HG02852 (cell line): ENCODE results near the gene SDK1.
"Not testable (repeated sequence)": the region's sequence is repeated elsewhere in the genome, so short reads cannot be mapped to it uniquely, and the experiment has no call there.

Experiments used
- ATAC-seq: cut with Tn5 transposase; IDR thresholded peaks from one replicate; pipeline ENCODE4 v1.9.1; 2021; ENCODE audit warnings: mild to moderate bottlenecking, moderate library complexity; ENCODE audit not compliant: unreplicated experiment

The SDK1 gene

DNA sequence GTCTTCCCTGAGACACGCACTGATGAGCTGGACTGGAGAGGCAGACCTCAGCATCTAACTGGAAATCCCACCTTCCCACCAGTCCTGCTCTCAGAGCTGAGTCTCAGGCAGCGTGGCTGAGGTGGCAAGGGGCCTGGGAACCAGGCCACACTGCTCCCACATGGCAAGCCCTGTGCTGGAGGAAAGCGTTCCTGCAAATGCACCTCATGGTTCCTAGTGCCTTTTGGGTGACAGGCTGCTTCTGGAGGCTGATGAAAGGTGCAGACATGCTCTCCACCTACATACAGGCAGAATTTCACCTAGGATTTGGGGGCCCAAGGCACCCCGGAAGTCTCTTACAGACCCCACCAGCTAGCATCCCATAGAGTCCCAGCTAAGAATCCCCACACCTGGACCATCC, 948.2 kb downstream of the SDK1 start:
- ATAC-seq = no peak

DNA sequence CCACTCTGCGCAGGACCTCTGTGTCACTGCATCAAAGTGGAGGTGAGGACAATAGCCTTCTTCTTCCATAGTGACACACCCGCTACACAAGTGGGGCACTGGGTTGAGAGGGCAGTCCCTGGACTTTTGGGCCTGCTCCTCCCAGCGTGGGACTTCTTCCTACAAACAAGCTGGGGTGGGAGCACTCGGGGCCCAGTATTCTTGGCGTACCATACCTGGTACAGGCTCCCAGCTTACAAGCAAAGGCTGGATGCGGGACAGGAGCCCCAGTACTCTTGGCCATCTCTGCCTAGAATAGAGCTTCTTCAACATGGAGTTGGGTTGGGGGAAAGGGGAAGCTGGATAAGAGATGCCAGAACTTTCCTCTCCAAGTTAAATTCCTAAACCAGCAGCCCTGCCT, 954.3 kb downstream of the SDK1 start:
- no peak for ATAC-seq

DNA sequence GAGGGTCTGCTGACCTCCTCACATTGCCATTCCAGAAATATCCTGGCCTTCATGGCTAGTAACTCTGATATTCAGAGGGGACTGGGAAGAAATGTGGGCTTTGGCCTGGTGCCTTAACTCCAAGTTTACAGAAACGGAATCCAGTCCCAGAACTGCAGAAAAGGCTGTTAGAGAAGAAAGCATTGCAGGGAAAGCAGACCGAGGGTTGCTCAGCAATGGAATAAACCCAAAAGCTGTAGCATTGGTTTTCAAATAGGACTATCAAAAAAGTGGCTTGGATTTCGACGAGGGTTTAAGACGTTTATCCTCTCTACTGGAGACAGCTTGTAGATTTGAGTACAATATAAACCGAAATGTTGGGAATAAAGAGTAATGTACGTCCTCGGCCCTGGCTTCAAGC, 955.2 kb downstream of the SDK1 start:
- no peak for ATAC-seq

DNA sequence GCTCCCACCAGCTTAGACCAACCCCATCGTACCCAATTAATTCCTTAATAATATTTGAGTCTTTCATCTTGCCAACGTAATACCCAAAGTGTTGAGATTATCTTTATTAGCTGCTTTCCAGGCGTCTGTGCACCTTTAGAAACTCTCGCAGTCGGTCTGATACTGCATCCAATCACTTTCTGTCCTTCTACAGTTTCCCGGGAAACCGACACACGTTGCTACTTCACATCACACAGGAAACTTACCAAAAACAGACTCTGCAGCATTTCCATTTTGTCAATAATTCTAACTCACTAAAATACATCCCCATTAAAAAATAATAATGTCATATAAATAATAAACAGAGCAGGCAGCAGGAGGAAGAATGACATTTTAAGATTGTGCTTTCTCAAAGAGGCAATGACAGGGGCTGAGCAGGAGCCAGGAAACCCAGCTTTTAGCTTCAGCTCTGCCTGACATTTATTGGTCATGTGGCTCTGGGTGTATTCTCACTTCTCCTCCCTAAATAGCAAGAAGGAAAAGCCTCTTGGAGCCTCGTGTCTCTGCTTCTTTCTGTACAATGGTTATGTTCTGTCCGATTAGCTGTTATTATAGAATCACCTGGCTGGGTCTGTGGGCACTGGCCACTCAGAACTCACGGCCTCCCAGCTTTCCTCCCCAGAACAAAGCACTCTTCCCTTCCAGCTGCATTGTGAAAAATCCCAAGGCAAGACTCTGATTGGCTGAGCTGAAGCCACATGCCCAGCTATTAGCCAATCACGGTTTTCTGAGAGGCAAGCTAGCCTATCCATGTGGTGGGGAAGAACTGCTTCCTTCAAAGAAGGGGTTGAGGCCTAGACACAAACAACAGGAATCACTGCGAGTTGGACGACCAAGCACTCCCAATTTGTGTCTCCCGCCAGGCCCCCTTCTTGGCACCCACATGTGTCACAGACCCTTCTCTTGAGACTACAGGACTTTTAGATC, 956.4 kb downstream of the SDK1 start:
- no peak for ATAC-seq

DNA sequence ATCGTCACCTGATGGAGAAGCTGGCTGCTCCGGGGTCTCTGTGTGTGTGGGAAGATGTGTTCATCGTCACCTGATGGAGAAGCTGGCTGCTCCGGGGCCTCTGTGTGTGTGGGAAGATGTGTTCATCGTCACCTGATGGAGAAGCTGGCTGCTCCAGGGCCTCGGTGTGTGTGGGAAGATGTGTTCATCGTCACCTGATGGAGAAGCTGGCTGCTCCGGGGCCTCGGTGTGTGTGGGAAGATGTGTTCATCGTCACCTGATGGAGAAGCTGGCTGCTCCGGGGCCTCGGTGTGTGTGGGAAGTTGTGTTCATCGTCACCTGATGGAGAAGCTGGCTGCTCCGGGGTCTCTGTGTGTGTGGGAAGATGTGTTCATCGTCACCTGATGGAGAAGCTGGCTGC, 959.1 kb downstream of the SDK1 start:
- not testable (repeated sequence) for ATAC-seq

DNA sequence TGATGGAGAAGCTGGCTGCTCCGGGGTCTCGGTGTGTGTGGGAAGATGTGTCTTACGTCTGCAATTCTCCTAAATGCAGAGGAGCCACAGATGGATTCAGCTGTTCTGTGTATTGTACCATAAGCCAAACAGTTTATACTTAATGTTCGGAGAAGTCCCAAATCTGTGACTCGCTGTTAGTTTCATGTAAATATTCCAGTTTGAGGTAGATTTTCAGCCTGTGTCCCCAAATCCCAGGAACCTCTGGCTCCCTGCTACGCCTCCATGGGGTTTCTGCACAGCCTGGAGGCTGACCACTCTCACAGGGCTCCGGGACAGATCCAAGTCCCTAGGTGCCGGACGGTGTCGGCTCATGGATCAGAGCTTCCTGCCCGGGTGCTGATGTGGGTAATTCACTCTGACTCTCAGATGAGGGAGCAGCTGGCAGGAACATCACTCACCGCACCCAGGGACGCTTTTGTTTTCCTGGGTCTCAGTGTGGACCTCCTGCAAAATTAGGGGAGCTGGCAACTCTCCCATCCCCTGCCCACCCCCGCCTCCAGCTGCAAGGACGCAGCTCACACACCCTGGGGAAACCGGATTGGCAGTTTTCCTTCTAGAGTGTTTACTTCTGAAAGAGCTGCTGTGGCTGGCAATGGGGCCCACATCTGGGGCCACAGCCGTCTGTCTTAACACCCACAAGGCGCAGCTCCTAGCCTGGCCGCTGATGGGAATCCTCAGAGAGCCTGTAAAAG, 960.0 kb downstream of the SDK1 start:
- no peak for ATAC-seq

DNA sequence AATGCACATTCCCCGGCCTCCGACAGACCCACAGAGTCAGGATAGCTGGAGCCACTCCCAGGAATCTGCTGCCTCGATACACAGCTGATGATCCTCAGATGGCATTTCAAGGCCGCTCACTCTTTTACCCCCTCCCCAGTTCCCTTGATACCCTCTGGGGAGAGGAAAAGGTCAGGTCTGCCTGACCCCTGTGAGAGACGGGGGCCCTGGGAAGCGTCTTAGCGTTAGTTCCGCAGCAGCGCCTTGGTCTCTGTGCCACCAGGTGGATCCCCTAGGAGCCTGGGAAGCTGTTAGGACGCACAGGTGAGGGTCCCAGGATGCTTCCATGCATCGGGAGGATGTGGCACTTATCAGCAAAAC, 960.5 kb downstream of the SDK1 start:
- ATAC-seq = no peak

DNA sequence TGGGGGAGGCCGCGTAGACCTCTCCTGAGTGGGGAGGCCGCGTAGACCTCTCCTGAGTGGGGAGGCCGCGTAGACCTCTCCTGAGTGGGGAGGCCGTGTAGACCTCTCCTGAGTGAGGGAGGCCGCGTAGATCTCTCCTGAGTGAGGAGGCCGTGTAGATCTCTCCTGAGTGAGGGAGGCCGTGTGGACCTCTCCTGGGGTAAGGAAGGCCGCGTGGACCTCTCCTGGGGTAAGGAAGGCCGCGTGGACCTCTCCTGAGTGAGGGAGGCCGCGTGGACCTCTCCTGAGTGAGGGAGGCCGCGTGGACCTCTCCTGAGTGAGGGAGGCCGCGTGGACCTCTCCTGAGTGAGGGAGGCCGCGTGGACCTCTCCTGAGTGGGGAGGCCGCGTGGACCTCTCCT, 963.2 kb downstream of the SDK1 start:
- ATAC-seq = not testable (repeated sequence)

DNA sequence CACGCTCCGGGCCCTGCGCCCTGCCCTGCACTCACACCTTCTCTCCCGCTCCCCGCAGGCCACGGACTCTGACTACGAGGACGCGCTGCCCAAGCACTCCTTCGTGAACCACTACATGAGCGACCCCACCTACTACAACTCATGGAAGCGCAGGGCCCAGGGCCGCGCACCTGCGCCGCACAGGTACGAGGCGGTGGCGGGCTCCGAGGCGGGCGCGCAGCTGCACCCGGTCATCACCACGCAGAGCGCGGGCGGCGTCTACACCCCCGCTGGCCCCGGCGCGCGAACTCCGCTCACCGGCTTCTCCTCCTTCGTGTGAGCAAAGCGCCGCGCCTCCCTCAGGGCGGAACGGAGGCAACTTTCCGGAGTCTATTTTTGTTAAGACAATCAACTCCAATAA, 964.0 kb downstream of the SDK1 start:
- ATAC-seq = no peak

DNA sequence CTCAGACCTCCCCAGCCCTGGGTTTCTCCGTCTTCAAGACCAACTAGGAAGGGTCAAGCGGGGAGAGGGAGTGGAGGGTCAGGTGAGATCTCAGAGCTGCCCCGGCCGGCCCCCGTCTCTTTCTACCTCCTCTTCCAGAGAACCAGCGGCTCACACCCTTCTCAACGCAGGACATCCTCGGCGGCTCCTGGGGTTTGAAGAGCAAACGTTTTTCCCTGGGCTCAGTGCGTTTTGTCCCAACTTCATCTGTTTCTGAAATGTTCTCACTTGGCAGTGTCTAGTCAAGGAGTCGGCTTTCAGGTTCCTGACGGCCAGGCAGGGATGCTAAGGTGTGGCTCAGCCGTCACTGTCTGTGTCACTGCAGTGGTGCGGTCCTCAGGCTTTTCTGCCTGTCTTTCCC, 964.6 kb downstream of the SDK1 start:
- ATAC-seq = no peak

DNA sequence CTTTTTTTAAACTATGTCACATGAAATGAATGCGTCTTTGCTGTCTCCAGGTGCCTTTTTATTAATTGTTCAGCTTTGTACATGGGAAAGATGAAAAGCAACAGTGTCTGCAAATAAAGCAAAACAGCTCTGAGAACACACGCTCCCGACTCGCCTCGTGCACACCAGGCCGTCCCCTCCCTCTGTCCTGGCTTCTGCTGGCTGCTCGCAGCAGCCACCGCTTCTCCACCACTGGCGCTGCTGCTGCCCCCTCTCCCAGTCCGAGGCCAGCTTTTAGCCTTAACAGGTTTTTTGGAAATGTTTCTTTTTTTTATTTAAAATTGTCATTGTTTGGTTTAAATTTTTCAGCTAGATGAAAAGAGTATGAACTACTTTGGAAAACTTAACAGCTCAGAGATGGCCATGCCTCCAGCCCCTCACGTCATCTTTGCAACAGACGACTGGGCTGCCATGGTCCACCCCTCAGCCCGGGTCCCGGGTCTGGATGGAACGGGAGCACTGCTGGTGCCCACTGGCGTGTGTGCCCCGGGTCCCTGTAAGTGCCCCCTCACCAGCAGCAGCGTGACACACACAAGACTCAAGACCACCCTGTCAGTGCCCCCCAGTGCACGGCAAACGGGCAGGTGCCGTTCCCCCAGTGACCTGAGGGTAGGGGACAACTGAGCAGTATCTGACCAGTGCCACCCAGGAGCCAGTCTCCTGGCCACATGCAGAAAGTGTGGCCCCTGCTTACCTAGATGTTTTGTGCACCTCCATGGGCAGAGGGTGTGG, 965.4 kb downstream of the SDK1 start:
- ATAC-seq = no peak

DNA sequence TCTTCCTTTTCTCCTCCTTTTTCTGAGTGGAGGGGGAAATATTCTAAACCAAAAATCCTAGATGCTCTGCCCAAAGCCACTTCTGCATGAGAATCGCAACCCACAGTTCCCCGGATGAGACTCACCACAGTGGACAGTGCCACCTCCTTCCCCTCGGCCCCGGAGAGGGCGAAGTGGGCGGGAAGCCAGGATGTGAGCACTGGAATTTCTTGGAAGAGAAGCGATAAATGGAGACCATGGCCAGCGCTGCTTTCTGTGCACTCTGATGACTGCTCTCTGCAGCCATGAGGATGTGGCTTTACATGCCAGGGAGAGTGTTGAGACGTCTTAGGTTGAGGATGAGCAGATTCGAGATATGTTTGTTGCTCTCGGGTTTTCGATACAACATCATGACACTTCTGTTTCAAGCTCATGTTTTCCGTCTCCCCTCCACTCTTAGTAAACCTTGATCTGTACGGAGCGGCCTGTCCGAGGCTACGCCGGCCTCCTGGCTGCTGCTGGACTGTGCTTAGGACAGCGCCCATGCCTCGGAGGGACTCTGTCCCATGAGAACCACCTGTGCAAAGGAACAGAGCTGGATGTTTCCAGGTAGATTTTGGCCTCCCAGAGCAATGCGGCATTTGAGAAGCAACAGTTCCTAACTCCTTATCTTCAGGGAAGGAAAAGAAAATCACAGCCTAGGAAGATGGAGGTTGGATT, 966.4 kb downstream of the SDK1 start:
- ATAC-seq = no peak

DNA sequence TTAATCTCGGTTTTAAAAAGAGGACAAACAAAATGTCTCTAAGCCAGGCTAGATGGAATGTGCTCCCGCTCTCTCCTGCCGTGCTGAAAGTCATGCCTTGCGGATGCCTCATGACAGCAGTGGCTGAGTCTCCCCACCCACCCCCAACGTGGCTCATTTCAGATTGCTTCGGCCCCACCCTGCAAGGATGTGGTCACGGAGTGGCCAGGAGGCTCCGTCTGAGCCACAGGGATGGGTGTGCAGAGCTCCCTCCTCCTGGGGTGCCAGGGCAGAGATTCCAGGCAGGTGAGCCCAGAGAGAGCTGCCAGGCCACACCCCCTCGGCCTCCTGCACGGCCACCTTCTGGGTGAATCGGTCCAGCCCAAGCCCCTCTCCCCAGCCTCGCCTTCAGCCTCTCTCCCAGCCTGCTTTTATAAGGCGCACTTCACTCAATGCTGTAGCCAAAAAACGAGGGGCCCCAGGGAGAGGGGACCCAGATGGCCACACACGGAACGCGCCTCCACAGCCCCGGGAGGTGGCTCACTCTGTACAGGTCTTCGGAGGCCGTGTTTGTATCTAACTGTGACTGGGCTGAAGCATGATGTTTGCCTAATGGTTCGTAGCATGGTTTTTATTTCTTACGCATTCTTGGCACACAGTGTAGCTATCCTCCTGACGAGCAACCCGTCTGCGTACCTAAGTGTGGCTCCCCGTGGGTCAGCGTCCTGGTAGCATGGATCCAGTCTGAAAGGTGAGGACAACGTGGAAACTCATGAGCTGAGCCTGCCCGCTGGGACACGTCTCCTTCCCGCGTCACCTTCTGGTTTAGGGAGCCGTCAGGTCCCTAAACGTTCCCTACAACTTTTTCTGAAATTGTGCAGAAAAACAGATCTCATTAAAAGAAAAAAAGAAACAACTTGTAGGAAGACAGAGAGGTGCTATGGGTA, 967.3 kb downstream of the SDK1 start:
- ATAC-seq = no peak

DNA sequence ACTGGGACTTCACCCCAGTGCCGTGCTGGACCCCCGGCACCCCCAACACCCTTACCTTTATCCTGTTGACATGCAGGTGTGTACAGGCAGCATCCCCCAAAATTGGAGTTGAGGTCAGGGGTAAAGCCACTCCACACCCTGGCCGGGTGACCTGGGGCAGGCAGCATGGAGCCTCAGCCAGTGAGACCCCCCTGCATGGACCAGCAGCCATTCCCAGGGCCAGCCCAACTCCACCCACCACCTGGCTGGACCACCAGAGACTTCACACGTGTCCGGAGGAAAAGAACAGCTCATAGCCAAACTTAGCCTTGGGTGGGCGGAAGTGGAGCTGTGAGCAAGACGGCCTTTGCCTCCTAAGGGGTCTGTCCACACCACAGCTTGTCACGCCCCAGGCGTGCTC, 968.0 kb downstream of the SDK1 start:
- no peak for ATAC-seq

DNA sequence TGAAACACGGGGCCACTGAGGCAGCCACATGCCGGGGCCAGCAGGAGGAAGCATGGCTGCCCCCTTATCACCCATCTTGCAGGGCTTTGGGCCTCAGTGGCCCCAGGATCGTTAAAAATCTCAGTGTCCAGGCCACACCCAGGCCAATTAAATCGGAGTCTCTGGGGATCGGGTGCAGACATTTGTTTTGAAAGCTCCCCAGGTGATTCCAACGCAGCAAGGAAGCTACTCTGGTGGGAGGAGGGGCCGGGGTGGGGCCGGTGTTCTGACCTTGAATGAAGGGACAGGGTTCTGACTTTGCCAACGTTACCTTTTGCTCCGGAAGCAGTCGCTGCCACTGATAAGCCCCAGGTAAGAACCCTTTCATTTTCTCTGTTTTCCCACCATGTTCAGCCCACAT, 968.7 kb downstream of the SDK1 start:
- ATAC-seq = no peak

DNA sequence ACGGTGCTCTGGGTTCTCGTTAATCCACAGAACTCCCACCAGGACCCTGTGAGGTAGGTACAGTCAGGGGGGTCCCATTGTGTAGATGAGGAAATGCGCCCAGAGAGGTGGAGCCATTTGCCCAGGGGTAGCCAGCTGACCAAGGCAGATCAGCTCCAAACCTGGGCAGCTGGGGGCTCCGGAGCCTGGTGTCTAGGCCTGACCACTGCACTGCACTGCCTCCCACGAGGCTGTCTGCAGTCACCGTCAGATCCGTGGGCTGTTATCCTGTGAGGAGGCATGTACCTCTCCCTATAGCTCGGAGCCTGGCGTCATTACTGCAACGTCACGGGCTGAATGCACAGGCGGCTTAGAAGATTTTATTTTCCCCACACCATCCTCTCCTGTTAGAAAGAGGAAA, 969.2 kb downstream of the SDK1 start:
- ATAC-seq = no peak

DNA sequence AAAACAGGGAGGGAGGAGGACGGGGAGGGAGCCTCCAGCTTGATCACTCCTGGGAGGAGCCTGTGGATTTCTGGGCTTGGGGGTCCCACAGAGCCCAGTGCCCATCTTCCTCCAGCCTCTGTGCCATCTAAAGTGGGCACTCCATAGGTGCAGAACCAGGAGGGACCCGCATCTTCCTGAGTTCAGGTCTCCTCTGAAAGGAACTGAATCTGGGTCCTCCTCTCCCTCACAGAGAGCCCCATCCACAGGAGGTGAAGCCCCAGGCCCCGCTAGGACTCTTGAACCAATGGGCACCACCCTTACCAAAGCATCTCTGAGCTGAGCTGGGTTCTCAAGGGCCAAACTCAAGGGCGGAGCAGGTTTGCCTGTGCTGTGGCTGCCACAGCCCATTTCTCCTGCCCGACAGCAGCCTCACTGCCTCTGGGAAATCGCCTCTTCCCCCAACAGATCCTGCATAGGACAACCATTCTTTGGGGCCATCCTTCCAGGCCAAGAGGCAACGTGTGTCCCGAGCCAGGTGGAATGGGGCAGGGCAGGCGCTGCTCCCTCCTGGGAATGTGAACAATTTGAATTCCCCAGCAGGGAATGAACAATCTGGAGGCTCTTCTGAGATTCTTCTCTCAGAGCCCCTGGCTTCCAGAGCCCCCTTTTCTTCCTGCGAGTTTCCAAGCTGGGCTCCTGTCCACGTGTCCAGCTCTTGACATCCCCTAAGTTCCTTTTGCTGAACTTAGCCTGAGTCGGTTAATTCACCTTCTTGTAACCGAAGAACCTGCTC, 970.1 kb downstream of the SDK1 start:
- no peak for ATAC-seq

DNA sequence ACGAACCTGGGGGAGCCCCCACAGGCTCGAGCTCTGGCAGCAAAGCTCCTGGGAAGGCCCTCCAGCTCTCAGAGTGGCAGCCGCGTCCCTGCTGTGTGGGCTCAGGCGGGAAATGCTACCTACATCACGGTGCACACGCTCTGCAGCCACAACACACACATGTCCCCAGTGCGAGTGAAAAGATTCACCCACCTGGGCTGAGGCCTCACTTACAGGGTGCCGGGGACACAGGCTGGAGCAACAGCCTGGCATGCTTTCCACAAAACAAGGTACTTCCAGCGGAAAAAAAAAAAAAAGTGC, 970.6 kb downstream of the SDK1 start:
- no peak for ATAC-seq

DNA sequence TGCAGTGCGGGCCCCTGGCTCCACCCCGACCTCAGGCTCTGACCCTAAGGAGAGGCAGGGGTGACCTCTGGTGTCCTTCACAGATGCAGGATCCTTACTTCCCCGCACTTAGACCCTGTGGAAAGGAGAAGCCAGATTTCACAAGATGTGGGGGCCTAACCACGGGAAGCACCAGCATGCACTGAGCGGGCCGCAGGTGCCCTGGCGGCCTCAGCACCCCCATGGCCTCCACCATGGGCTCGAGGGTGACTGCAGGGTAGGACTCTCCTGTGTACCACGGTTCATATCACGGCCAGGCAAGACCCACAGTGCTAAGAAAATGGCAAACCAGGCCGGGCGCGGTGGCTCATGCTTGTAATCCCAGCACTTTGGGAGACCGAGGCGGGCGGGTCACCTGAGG, 971.1 kb downstream of the SDK1 start:
- ATAC-seq = no peak
